Lower leg skin (tissue), 3 donors: ENCODE results near the gene OTUD3.

Source experiments
- POLR2A ChIP-seq, 2 donors: fragments of 450-650 bp; IDR thresholded peaks; one replicate each; pipeline ENCODE4 v1.6.1; 2016 to 2017; ENCODE audit warnings: antibody characterized with exemption in 2 of 2, mild to moderate bottlenecking in 1 of 2, moderate library complexity in 1 of 2
- TF ChIP-seq, protein P1 (sequence below), 3 donors: fragments of 450-650 bp; IDR thresholded peaks; one replicate each; pipeline ENCODE4 v1.5.1; 2016; ENCODE audit warnings: antibody characterized with exemption in 3 of 3, mild to moderate bottlenecking in 3 of 3, moderate library complexity in 2 of 3

DNA sequence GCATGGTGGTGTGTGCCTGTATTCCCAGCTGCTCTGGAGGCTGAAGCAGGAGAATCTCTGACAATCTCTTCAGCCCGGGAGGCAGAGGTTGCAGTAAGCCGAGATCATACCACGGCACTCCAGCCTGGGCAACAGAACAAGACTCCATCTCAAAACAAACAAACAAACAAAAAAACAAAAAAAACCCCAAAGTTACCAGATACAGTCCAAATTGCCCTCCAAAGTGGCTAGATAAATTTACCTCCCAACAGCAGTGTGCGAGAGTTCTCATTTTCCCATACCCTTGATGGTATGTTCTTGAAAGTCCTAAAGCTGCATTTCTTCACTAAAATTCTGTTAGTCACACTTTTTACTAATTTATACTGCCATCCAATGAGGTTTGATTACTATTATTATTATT, 3.0 kb upstream of the OTUD3 start:
- TF ChIP-seq POLR2A (IDR thresholded peaks at IDR 0.05) = no peak
- TF ChIP-seq, protein P1, sequence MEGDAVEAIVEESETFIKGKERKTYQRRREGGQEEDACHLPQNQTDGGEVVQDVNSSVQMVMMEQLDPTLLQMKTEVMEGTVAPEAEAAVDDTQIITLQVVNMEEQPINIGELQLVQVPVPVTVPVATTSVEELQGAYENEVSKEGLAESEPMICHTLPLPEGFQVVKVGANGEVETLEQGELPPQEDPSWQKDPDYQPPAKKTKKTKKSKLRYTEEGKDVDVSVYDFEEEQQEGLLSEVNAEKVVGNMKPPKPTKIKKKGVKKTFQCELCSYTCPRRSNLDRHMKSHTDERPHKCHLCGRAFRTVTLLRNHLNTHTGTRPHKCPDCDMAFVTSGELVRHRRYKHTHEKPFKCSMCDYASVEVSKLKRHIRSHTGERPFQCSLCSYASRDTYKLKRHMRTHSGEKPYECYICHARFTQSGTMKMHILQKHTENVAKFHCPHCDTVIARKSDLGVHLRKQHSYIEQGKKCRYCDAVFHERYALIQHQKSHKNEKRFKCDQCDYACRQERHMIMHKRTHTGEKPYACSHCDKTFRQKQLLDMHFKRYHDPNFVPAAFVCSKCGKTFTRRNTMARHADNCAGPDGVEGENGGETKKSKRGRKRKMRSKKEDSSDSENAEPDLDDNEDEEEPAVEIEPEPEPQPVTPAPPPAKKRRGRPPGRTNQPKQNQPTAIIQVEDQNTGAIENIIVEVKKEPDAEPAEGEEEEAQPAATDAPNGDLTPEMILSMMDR (IDR thresholded peaks at IDR 0.05) = no peak
